HG03196 (cell line): ENCODE data around the gene FSTL4.

Experiments
- ATAC-seq: cut with Tn5 transposase; IDR thresholded peaks from one replicate; pipeline ENCODE4 v1.9.1; 2021; ENCODE audit not compliant: unreplicated experiment

Gene FSTL4

DNA sequence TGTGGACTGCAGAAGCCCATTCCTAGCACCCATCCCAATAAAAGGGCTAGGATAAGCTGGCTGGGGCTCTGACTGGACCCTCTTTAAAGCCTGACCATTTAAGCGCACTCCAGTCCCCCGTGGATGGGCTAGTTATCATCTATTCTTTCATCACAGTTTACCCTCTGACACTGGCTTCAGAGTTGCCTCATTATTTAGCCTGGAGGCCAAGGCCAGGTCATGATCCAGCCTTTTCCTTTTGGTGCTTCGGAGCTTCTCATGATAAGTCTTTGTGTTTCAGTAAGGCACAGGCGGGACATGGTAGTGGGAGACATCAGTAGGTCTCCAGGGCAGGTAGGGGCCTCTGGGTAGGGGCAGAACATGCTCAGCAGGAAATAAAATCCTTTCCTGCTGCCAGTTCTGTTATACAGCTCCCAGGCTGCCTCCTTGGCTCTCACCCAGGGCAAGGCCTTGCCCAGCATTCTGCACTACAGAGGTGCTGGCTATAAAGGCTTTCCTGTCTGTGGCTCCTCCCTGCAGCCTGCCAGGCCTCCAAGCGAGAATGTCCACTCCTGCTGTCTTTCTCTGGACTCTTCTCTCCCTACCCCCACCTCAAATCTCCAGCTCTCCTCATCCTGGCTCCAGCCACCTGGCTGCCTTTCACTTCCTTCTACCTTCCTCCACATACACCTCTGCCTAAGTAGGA is 128.8 kb downstream of the FSTL4 start:
- no peak for ATAC-seq

DNA sequence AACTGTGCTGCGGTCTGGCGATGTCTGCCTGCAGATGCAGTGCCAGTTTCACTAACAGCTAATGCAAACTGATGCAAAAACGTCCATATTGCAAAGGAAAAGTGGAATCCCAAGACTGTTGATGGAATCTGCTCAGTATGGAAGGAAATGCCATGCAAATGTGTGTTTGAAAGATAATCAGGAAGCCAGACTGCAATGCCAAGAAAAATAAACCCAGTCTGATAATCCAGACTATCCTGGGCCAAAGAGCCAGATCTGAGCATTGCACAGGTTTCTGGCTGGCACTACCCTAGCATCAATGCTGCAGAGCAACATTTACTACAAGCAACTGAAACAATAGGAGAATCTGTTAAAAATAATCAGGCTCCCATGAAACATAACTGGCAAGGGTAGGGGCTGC is 130.3 kb downstream of the FSTL4 start:
- ATAC-seq, result no peak

DNA sequence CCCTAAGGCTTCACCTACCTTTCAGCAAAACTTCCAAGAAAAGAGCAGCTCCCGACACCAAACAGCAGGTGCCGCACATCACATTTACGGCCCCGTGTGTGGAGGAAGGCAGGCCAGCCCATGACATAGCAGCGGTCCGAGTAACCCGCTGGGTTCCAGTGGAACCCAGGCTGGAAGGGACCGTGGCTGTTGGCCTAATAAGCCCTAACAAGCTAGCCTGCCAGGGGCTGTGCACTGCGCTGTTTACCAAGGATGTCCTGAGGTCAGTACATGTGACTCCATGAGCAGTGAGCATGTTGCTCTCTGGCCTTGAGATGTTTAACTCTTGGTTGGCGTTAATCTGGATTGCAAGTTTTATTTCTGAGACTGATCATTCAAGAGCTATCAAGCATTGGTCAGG is 131.5 kb downstream of the FSTL4 start:
- ATAC-seq, result no peak

DNA sequence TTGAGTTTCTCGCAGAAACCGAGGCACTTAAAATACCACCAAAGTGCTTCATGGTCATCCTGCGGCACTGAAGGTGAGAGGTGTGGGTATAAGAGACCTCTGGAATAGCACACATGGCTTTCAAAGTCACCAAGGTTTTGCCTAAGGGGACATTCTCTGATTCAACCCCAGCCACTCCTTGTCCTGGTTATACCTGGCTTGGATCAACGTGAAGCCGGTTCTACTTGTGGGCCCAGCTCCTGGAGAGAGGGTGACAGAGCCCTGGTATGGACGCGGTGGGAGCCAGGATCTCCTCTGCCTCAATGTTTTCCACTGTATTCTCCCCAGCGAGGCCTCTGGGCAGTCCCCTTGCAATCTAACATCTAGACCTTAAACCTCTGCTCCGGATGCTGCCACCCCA is 132.0 kb downstream of the FSTL4 start:
- no peak for ATAC-seq

DNA sequence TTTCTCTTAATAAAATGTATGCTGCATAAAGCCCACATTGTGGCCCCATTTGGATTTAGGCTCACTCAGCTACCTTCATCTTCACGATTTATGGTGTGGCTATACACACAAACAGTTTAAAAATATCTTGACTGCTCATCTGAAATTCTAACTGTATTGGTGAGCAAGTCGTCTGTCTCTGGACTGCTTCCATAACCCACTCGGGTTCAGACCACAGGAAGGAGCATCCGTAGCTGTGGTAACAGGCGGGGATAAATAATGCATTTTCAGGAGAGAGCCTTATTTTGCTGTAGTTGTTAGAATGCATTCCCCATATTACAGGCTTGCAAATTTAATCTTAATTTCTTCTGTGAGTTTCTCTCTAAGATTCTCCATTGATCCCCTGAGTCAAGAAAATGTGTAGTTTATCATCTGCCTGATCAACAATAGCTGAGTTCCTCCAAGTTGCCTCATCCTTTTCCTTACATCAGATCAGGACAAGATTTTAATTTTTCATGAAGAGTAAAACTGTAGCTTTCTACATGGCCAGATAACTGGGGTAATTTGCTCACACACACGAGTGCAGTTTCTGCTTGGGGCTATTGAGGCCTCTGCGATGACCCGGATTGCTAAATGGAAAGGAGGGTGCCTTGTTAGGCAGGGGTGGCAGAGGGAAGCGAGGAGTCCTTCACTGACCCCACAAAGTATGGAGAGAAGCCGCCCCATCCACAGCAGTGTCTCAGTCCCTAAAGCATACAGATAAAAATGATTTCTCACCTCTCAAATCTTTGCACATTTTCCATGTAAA is 133.9 kb downstream of the FSTL4 start:
- no peak for ATAC-seq

DNA sequence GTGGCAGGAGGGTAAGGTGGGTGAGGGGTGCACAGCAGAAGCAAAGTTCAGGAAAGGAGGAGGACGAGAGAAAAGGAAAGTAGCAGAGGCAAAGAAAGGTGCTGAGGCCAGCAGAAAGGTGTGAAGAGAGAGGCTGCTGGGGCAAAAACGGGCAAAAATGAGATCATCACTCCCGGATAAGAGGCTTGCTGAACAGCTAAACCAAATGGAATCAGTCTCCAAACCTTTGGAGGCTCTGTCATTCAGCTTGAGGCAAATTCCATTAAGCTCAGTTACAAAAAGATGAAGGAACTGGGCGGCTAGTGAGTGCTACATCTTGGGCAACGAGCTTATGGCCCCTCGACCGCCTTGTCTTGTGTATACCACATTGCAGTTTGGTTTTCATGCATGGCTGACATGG is 136.4 kb downstream of the FSTL4 start:
- ATAC-seq, result no peak

DNA sequence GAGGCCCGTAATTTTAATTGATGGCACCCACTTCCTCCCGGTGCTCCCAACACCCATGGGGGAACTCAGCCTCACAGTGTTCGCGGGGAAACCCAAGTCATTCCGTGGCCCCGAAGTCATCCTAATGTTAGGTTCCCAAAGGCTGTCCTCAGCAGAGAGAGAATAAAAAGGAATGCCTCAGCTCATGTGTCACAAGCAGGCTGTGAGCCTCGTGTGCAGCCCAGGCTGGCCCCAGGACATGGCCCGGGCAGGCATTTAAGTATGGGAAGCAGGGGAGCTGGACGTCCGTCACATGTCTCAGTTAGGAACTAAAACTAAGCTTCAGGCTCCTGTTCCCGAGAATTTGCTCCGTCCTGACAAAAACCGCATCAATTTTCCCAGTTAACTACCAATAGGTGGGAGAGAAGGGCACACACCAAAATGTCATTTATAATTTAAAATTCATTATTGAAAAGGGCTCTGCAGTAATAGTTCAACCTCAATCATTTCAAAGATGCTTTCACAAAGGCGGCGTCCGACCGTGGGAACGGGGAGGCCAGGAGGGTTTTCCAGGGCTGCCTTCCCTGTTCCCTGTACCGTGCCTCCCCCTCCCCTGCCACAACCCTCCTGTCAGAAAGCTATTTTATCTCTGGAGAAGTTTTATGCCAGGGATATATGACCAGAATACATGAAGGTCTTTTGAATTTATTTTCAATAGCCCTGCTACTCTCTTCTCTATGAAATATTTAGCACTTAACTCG is 137.3 kb downstream of the FSTL4 start:
- no peak for ATAC-seq

DNA sequence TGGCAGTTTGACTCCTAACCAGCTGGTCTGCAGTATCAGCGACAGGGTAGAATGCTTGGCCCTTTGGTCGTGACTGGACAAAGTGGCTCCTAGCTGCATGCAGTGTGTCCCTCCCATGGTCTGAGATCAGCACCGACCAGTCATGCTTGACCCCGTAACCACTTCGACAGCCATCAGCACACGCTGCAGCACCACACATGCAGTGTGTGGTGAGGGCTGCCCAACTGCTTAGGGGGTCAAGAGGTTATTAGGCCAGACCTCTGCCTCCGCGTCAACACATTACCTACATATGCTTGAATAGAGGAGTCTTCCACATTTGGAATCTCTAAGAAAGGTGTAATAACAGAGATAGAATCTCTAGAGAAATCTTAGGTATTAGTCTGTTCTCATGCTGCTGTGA is 139.1 kb downstream of the FSTL4 start:
- no peak for ATAC-seq

DNA sequence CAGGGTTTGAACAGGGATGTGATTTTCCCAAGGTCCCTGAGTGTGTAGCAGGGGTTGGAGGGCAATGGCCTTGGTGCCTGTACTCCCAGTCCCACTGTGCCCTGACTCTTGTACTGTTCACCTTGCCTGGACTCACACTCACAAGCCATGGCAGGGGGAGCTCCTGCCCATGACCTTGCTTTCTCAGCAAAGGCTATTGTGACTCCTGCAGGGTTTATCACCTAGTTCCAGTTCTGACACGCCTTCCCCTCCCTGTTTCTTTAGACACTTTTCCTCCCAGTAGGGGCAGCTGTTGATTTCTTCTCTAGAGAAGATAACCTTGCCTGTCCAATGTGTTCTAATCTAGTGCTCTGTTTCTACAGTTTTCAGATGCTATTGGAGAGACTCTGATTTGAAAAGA is 139.5 kb downstream of the FSTL4 start:
- no peak for ATAC-seq

DNA sequence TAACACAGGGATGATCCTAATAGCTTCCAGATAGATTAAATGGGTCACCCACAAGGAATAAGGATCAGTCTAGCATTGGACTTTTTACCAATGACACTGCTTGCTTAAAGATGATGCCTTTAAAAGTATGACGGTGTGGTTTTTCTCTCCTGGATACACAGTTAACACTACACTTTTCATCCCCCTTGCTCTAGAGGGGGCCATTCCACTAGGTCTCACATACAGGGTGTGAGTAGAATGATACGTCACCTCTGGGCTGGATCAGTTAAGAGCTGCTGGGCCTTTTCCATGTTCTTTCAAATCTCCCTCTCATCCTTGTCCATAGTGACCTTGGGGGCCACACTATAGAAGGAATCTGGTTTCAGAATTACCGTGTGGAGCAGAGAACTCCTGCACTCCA is 140.6 kb downstream of the FSTL4 start:
- no peak for ATAC-seq

DNA sequence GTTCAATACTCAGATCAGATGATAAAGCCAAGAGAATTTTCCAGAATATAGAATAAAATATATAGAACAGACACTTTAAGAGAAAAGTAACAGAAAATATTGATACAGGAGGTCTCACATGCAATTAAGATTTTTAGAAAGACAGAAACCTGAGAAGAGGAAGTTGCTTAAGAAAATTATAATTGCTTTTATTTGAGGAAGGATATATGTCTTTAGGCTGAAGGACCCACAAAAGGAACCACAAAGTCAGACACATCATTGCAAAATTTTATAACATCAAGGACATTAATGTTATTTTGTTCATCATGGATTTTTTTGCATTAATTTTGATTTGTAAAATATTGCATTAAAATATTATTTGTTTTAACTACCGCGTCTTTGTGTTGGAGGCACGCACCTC is 141.5 kb downstream of the FSTL4 start:
- ATAC-seq, result no peak

DNA sequence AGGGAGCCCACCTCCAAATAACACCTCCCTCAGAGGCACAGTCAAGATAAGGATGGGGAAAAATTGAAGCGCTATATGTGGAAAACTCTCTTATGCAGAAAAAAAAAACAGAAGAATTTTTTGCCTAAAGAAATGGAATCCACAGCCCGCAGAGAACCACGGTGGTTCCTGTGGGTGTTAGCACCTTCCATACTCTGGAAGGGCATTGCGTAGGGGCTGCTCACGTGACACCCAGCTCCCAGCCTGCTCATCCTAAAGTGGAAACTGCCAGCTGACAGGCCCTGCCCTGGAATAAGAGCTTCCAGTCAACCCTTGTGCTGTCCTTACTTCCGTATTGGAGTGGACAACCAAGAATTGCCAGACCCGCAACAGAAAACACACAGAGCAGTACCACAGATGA is 142.5 kb downstream of the FSTL4 start:
- no peak for ATAC-seq

DNA sequence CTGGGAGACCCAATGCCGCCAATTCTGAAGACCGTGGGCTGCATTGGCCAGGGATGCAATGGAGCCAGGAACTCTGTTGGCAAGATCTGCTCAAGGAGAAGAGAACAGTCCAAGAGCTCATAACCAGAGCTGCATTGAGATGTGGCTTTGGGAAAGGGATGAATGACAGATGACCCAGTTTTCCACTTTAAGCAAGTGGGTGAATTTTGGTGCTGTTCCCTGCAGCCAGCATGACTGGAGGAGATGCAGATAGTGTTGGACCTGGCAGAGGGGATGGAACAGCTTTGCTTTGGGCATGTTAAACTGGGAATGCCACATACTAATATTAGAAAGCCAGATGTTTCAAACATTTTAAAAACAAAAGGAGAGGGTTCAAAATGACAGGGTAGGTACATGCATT is 143.1 kb downstream of the FSTL4 start:
- no peak for ATAC-seq

DNA sequence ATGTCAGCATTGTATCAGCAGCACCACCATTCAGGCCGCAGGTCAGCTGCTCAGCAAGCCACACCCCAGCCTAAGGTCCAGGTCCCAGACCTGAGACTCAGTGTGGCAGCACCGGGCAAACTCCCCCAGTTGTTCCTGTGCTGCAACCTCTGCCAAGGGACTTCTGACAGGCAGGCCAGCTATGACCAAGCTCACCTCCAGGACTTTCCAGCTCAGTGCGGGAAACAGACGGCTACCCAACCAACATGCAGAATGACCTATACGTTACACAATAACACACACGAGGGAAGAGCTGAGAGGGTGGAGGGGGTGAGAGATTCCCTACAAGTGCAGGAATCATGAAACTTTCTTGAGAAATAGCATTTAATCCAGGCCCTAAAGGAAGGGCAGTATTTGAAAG is 143.7 kb downstream of the FSTL4 start:
- ATAC-seq, result no peak

DNA sequence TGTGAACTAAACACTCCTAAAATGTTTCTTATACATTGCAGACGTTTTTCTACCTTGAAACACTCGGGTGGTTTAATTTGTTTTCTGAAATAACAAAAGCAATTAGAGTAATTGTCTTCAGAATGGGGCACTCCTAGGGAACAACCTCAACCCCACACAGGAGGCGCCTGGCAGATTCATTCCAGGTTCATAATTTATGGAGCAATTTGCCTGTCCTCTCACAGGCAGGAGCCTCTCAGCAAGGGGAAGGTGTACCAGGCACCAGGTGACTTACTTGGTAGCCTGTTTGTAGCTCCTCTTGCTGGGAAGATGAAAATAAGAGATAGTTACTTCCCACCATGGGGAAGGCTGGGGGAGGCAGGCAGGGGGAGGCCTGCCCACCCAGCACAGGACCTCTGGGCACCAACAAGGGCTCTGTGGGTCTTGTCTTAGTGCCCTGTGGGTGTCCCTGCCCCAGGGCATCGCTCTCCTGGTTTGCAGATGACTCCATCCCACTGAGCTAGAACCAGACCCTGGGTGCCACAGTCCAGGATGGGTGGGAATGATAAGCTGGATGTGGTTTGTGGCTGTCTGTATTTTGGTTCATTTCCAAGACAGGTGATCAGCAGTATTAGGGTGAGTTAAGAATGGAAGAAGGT is 144.4 kb downstream of the FSTL4 start:
- ATAC-seq, result no peak

DNA sequence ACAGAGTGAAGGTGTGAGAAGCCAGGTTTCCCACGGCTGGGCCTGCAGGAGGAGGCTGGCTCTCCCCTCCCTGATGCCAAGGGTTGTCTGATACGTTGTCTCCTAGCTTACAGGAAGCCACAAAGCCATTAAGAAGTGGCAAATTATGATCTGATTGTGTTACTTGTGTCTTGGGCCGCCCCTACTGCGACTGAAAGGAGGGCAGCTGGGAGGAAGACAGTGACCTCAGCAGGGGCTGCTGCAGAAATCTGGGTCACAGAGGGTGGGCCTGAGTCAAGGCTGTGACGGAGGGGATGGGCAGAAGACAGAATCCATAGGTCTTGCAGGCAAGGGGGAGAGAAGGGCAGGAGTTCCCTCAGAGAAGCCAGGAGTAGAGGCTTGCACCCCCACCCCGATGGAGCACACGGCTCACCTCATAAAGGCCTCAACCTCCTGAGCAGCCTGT is 145.0 kb downstream of the FSTL4 start:
- no peak for ATAC-seq

DNA sequence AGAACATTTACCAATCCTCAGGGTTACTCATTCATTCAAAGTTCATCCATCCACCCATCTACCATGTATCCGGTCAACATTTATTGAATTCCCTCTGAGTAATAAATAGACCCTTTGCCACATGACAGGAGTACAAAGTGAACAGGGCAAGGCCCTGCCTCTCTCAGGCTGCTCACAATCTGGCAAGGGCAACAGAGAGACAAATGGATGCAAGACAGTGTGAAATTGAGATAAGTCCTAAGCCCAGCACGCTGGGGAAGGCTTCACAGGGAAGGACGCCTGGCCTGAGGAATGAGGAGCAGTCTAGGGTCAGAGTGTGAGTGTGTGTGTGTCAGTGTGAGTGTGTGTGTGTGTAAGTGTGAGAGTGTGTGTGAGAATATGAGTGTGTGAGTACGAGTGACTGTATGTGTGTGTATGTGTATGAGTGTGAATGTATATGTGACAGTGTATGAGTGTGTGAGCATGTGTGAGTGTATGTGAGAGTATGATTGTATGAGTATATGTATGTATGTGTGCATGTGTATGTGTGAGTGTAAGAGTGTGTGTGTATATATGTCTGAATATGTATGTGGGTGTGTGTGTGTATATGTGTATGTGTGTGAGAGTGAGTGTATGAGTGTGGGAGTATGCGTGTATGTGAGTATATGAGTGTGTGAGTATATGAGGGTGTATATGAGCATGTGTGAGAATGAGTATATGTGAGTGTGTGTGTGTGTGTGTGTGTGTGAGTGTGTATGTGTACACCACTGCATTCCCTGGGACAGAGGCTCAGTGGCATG is 145.6 kb downstream of the FSTL4 start:
- no peak for ATAC-seq

DNA sequence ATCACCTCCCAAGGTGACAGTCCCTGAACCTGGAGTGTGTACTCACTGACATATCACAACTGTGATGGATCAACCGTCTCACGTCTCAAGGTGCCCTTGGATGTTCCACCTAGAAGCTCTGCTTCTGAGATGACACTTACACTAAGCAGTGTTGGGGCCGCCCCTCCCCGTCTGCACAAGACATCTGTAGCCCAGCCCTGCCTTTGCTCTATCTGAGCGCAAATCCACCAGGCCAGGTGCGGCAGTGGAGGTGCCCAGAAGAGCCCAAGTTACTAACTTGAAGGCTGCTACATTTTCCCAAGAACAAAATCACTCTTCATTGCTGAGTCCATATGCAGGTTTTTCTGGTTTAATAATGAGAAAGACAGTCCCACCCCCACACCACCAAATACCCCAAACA is 148.3 kb downstream of the FSTL4 start:
- ATAC-seq, result no peak

DNA sequence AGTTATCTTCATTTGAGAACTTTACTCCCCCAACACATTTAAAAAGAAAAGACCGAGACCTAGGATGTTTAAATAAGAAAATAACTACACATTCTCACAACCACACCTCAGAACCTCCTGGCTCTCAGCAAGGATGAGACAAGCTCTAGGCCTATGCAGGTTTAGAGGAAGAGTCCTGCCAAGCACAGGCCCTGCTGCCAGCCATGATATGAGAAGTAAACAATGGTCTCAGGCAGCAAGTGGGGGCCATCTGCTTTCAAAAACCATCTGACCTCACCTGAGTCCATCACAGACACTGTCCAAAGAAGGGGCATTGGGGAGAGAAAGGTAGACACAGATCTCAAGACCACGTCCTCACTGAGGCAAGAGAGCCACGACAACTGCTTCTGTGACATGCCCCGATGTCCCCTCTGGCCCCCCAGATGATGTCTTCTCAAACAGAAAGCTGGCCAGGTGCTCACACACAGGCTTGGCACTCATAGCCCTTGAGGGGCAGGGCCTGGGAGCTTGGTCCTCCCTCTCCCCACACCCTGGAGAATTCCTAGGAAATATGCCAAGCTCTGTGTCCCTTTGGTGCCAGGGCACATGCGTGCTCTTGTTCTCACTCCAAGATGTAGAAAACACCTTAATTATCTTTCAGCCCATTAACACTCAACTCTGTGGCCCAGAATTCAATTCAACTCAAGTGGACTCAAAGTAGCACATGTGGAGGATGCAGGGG is 150.4 kb downstream of the FSTL4 start:
- ATAC-seq, result no peak

DNA sequence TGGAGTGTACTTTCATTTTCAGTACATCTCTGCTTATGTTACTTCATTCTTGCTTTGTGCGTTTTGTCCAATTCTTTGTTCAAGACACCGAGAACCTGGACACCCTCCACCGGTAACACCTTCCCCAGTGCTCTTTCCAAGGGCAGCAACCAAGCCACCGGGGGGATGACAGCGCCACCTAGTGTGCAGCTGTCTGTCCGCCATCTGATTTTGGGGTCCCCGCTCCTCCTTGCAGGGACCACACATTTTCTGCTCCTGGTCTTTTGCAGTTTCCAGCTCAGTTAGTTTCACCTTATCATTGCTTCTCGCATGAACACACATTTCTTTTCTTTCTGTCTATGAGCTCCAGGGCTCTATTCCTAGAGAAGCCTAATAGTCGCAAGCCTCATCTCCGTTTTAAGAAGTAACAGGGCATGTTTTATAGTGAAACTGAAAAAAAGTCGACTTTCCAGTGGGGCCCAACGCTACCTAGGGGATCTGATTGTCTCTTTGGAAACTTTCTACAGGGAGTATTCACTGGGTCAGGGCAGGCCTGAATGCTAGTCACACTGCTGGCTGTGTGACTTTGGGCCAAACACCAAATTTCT is 152.1 kb downstream of the FSTL4 start:
- no peak for ATAC-seq
